Stimulated activated CD4-positive, alpha-beta T cell treated with anti-CD3 and anti-CD28 coated beads, Interleukin-4, amount 100 ng/mL, for 24 hours (primary cell): ENCODE results near the gene ITGA8.
A peak's percentile ranks its signal among the peaks of the same experiment; 100 is the strongest.
"Not testable (repeated sequence)": the region's sequence is repeated elsewhere in the genome, so short reads cannot be mapped to it uniquely, and the experiment has no call there.

ENCODE experiments used
- DNase-seq: peaks from one replicate; pipeline ENCODE4 v3.0.0-alpha.2; 2020

The ITGA8 gene

GRCh38 chr10:15719899-15720634 lies at the start of gene ITGA8:
Gene ITGA8 (minus strand): TSS chr10:15719922. CDS start chr10:15719771, 151 bp downstream.
- DNase-seq: no peak

GRCh38 chr10:15764892-15765454 lies 45.3 kb upstream of the ITGA8 start:
- DNase-seq: no peak

DNA sequence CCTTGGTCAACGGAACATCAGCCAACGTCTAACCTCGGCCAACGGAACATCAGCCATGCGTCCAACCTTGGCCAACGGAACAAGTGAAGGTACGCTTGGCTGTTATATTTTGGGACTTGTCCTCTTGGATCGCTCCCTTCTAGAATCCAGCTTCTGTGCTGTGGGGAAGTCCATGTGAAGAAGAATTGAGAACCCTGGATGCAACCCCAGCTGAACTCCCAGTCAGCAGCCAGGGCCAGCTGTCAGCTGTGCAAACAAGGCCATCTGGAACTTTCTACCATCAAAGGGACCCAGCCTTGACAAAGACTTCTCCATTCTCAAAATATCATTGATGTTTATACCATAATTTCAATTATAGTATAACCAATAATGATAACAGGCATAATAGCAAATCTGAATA lies 43.3 kb upstream of the ITGA8 start:
- DNase-seq: no peak

- not testable (repeated sequence) for DNase-seq
Observed at GRCh38 chr10:15762239-15762638, 42.5 kb upstream of the ITGA8 start.

- not testable (repeated sequence) for DNase-seq
Observed at GRCh38 chr10:15761224-15761623, 41.5 kb upstream of the ITGA8 start.

- DNase-seq: no peak
Observed at GRCh38 chr10:15760681-15761080, 41.0 kb upstream of the ITGA8 start.

DNA sequence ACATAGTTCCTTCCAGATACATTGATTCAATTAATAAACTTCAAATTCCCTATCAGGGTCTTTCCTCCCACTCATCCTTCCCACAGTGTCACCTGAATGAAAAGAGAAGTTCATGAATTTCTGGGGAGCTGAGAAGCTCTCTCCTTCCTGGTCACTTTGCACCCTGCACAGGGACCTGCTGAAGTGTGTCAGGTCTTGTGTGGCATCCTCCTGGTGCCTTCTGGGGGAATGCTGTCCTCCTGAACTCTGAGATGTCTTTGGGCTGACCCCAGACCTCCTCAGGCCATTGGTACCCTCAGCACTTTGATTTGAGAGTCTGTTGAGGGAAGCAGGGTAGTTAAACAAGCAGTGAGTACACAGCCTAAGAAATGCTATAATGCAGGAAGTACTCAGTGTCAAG lies 39.5 kb upstream of the ITGA8 start:
- no peak for DNase-seq

DNA sequence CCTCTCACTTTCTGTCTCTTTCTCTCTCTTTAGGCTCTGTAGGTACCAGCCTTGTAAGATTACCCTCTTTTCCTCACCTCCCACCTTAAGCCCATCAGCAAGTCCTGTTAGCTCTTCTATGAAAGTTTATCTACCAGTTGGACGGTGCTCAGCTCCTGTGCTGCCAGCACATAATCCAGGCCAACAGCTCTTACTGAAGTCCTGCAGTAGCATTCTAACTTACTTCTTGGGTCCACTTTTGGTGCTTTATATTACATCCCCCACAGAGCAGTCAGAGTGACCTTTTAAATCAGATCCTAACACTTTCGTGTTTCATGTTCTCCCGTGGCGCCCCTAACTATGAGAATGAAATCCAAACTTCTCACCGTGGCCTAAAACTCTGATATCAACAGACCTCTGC lies 38.9 kb upstream of the ITGA8 start:
- no peak for DNase-seq

- no peak for DNase-seq
Observed at GRCh38 chr10:15754937-15755336, 35.2 kb upstream of the ITGA8 start.

DNA sequence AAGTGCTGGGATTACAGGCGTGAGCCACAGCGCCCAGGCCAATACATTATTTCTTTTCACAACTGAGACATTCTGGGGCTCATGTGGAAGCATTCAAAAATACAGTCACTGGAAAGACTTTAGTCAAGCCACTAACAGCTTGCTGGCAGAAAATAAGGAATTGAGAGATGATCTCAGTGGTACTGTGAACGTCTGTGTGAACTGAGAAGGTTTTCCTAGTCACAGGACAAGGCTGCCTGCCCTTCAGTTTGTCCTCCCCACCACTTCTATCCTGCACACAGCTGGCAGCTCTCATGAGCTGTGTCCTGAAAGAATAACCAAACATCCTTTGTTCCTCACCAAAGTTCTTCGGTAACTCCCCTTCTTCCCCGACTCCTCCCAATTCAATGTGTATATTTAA lies 31.3 kb upstream of the ITGA8 start:
- no peak for DNase-seq

- no peak for DNase-seq
Observed at GRCh38 chr10:15748126-15748525, 28.4 kb upstream of the ITGA8 start.

DNA sequence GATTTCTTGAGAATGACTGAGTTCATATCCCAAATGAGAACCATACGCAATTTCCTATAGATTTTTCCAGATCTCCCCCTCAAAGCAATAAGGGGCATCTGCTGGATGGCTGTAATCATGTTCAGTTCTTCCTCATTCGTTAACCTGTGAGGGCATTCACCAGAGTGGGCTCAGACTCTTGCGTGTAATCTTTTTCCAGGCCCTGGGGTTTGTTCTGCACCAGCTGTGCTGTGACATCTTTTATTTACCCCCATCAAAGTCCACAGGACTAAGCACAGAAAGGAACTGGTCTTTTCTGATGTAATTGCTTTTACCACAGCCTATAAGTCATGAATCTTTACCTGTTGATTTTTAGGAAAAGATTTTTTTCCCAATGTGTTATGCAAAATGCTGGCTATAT lies 27.9 kb upstream of the ITGA8 start:
- no peak for DNase-seq

- DNase-seq: no peak
Observed at GRCh38 chr10:15745751-15746150, 26.0 kb upstream of the ITGA8 start.

GRCh38 chr10:15744217-15744865 lies 24.6 kb upstream of the ITGA8 start:
- peak; percentile 41 for DNase-seq

DNA sequence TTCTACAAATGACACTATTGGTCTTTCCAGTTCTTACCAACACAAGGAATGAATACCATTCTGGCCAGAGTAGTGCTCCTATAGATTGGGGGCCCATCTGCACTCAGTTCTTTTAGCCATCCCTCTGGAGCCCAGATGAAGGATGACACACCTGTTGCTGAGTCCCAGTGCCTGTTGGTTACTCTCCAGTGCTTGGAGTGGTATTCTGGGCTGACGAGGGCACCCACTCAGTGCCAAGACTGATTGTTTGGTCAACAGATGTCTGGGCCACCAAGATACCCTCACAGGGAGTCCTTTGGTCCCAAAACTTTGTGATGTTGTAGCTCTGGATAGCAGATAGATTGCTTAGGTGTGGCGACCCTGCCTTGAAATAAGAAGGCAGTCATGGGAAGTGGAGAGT lies 23.7 kb upstream of the ITGA8 start:
- no peak for DNase-seq

- no peak for DNase-seq
Observed at GRCh38 chr10:15742836-15743235, 23.1 kb upstream of the ITGA8 start.

DNA sequence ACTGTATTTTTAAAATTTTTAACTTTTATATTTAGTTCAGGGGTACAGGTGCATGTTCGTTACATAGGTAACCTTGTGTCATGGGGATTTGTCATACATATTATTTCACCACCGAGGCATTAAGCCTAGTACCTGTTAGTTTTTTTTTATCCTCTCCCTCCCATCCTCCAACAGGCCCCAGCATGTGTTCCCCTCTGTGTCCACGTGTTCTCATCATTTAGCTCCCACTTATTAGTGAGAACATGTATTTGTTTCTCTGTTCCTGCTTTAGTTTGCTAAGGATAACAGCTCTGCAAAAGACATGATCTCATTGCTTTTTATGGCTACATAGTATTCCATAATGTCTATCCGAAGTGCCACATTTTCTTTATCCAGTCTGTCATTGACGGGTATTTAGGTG lies 22.4 kb upstream of the ITGA8 start:
- DNase-seq: no peak

GRCh38 chr10:15741581-15741980 lies 21.9 kb upstream of the ITGA8 start:
- no peak for DNase-seq

- no peak for DNase-seq
Observed at GRCh38 chr10:15740261-15740660, 20.5 kb upstream of the ITGA8 start.

DNA sequence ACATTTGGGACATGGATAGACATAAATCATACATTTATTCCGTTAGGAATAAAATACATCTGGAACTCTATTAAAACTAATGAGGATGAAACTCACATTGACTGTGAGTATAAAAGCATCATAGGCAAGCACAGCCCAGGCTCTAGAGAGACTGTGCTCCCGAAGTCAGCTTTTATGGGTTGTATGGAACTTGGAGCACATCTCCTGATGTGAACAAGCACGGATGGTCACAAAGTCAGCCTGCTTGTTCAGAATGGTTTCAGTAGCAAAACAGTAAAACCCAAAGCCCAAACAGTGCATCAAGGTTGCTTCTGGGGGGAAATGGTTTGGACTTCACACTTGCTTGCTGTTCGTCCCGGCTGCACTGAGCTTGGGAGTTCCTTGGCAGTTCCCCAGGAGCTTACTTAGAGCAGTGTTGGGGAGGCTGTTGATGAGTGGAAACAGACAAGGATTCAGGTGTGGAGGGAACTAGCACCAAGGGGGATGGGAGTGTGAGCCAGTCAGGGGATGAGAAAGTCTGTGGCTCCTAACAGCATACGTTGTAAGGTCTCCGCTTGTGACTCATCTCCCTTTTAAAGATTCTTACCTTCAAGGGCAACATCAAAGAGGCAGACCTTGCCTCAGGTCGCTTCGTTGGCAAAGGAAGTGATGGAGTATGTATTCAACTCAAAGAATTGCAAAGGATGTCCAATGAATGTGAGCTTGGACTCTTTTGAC lies 19.7 kb upstream of the ITGA8 start:
- no peak for DNase-seq

DNA sequence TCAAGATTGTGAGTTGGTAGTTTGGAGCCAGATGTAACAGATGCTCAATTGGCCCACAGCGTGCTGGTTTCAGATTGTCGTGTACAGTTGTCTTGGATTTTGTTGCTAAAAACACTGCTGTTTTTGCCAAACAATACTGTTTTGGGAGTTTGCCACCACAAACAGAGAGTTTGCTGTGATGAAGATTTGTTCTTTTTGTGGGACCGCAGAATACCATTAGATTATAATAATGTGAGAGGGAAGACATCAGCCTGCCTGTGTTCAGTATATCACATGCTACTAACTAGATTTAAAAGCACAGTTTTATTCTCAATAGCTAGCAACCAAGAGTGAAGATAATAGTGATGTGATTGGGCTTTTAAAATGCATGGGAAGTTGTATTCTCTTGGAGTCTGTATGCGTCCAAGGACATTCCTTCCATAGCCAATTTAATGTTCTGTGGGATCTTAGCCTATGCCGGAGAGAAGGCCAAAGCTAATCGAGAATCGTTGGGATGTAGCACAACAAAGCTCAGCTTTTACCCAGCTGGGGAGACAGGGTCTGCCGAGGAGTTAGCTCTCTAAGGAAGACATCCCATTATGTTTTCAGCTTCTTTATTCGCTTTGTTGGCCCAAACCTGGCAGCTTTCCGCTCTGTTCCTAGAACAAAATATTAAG lies 18.7 kb upstream of the ITGA8 start:
- no peak for DNase-seq

GRCh38 chr10:15737656-15738055 lies 17.9 kb upstream of the ITGA8 start:
- DNase-seq: no peak

GRCh38 chr10:15735763-15736162 lies 16.0 kb upstream of the ITGA8 start:
- DNase-seq: no peak
